Left colon (tissue), 2 donors: ENCODE measurements around the gene WDR93. TPM values are rescaled to one million over a fixed set of nuclear protein-coding genes. Genes with fewer than 3 reads are reported as not detected.

Experiments used
- ATAC-seq: fragments of 200-7000 bp; cut with Tn5 transposase; one replicate; pipeline ENCODE4 v1.9.1; 2020; ENCODE audit warnings: mild to moderate bottlenecking, moderate library complexity
- DNase-seq, 2 donors: peaks; one replicate each; pipeline ENCODE4 v3.0.0-alpha.2; 2020
- intact Hi-C, 2 donors: fragments of 100-400 bp; cut with DNase I in 1 of 2; cut with micrococcal nuclease in 1 of 2; formaldehyde crosslinking; loops; one replicate each; pipeline versions ENCODE4 v1.11.2 to v1.14.0; 2022; cut with DNase I, micrococcal nuclease
- long read RNA-seq: library from polyadenylated mRNA; unstranded; transcript quantifications from one replicate; pipeline ENCODE4 v2.0.0, GENCODE V29; 2021
- total RNA-seq, 2 donors: library from RNA; stranded (reverse); fragmentation: NEBNext Ultra II Directional; extraction: Animal tissue kit (Norgen Biotek cat#: 25700); gene quantifications; one replicate each; pipeline ENCODE4 v1.2.1, GENCODE V29; 2021
- donor health status: DM: no; HTN: no; CAD: no.
- donor health status: DM: yes; HTN: yes; CAD: no.

The WDR93 gene
- not detected for total RNA-seq
- long read RNA-seq: 0 reads

DNA sequence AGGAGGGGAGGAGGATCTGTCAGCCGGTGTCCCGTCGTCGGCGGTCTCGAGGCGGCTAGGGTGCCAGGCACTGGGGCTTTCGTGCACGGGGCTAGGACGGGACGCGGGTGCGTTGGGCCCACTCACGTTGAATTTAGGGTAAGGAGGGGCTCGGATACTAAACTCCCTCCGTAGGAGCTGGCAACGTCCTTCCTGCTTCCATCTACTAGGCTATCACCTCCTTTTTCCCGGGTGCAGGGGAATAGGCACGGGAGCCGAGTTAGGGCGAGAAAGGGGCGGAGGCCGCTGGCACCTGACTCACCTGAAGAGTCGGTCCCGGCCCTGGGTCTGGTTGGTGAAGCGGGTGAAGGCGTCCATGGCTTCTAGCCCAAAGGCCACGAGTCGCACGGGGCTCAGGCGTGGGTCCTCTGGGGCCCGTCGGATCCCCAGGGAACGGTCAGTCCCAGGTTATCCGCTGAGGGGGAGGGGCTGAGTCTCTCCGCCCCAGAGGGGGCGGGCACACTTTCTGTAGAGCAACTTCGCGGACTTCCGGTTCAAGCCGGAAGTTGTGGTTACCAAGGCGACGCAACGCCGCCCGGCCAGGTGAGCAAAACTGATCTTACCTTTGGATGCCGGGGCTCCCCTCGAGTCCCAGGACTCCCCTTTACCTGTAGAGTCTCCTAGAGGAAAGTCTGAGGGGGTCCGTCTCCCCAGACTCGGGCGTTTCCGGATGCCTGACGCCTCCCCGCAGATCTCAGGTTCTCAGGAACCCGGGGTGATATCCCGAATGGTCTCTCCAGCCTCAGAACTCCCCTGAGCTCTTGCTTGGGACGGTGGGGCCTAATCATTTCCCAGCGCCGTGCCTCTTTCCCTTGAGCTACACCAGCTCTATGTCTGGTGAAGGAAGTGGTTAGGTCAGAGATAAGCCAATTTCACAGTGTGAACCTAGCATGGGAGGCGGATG lies at the start of gene WDR93, which contains the start of gene PEX11A:
TSS of gene WDR93 (plus strand) at position 536 of the 943 bp plus-strand sequence. CDS start 10,936 bp downstream, outside the sequence.
TSS of gene PEX11A (minus strand) at position 479 of the 943 bp plus-strand sequence. CDS start at position 357, 122 bp downstream.
- DNase-seq: peak; percentile 93
- peak; percentile 94 for ATAC-seq
- intact Hi-C loops: no loop called here

DNA sequence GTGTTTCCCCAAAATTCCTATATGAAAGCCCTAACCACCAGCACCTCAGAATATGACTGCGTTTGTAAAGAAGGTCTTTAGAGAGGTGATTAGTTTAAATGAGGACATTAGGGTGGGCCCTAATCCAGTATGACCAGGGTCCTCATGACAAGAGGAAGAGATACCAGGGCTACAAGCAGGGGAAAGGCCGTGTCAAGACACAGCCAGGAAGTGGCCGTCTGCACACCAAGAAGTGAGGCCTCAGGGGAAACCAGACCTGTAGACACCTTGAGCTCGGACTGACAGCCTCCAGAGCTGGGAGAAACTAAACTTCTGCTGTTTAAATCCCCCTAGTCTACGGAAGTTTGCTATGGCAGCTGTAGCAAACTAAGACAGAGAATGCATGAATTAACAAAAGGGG lies 49.6 kb upstream of the WDR93 start:
- intact Hi-C loops: loop anchor here in 1 of 2 donors (10.0 kb wide), 1 partner anchor 94 kb away; no protein-coding TSS in a partner anchor
- DNase-seq: no peak
- ATAC-seq: no peak

DNA sequence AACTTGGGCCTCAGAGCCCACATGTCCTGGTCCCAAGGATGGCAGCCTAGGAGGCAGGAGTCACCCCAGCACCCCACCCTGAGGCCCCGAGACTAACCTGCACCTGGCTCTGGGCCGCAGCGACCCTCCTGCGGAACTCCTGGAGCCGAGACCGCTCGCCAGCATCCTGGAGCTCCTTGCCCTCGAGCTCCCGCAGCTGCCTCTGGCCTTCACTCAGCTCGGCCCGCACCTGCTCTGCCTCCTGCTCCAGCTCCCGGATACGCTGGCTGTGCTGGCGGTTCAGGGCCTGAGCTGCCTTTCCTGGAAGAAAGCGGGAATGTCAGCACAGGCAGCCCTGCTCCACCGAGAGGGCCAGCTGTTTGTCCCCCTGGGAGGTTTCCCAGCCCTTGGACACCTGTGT lies 48.5 kb upstream of the WDR93 start:
- intact Hi-C loops: loop anchor here in 1 of 2 donors (10.0 kb wide), 1 partner anchor 93 kb away; no protein-coding TSS in a partner anchor
- DNase-seq (no peak), ATAC-seq (no peak)

DNA sequence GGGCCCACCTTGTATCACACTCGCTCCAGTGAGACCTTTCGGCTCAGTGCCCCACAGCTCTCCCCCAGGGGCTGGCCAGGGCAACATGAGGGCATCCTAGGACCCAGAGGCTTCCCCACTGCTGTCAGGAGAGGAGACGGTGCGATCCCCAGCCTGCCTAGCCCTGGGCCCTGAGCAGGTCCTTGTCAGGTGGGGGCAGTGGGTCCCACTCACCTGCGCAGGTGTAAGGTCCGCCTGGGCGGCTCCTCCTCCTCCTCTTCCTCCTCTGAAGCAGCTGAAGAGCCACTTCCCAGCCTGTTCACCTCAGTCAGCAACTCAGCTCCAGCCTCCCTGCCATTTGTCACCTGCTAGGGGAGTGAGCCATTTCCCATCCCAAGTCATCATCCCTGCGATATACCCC lies 44.9 kb upstream of the WDR93 start:
- ATAC-seq: no peak
- intact Hi-C loops: loop anchor here in 1 of 2 donors (10.0 kb wide), 1 partner anchor 89 kb away; no protein-coding TSS in a partner anchor
- DNase-seq: no peak

DNA sequence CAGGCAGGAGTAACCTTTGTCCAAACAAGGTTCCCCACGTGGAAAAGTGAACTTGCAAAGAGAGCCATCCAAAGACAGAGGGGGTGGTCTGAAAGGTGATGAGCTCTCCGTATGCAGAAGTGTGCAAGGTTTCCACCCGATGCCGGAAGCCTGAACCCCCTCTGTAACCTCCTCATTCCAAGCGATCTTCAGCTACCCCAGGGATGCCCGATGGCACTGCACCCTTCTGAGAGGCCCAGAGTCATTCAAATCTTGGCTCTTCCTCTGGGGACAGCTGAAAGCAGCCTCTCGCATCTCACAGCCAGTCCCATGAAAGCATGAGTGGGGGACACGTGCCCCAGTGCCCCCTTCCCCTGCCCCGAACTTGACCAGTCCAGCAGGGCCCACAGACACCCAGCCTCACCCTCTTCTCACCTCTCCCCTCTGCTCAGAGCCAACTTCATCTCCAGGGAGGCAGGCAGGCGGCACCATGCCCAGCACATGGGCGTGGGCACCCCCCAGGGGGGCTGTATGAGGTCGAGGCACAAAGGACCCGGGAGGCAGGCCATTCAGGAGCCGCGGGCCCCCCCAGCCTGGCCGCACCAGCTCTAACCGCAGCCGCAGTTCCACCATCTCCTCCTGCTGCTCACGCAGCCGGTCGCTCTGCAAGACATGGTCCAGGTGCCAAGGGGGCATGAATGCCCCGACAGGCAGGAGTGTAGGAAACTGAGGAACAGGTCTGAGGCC lies 44.0 kb upstream of the WDR93 start:
- no peak for DNase-seq
- peak; percentile 18 for ATAC-seq
- intact Hi-C loops: loop anchor here in 1 of 2 donors (10.0 kb wide), 1 partner anchor 88 kb away; no protein-coding TSS in a partner anchor

DNA sequence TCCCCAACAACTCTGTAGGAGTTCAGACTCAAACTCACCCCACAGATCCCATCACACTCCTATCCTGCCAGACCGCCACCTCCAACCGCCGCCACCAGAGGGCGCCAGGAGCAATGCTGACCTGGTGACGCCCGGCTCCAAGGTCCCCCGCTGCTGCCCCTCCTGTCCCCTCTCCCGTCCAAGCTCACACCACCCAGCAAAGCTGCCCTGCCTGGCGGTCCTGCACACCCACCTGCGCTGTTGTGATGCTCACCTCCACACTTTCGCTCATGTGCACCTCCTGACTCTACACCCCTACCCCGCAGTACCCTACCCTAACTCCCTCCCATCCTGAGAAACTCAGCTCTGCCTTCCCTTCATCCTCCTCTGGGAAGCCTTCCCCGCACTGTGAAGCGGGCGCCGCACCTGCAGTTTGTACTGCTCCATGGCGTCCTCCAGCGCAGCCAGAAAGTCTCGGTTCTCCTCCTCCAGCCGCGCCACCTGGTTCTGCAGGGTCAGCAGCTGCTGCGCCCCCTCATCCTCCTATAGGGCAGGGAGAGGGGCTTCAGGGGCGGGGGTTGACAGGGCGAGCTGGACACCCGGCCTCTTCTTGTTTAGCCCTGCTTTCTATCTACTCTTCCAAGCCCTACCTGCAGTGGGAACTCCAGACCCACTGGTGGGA lies 43.3 kb upstream of the WDR93 start:
- ATAC-seq: peak; percentile 92
- intact Hi-C loops: loop anchor here in 1 of 2 donors (10.0 kb wide), 1 partner anchor 87 kb away; no protein-coding TSS in a partner anchor
- DNase-seq: peak; percentile 54 to 89

DNA sequence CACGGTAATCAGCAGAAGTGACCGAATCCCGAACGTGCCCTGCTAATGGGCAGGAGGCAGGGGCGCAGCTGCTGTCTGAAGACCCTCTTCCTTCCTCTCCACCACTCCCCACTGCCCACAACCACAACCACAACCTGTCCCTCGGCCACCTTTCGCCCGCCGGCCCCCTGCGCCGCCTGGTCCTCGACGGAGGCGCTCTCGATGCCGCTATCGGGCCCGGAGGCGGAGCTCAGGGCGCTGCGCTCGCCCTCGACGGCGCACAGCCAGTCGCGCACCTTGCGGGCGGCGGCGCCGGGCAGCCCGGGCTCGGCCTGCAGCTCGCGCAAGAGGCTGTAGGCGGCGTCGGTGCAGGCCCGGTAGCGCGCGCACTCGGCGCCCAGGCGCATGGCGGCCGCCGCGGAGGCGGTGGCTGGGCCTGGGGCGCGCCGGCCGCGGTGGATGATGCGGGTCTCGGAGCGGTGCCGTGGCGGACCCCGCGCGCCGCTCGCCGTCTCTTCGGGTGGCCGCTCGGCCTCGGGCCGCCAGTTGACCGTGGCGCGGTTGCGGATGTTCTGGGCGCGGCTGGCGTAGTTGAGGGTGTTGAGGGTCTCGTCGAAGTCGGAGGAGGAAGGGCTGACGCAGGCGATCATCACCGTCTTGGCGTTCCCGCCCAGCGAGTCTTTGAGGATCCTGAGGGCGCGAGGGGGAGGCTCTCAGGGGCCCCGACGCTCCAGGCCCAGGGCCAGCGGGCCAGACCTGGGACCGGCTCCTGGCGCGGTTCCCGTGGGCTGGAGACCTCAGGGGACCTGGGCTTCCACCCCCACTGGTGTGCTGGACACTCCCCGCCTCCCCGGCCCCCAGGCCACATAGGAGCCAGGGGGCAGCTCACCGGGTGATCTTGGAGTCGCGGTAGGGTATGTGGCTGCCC lies 42.3 kb upstream of the WDR93 start:
- ATAC-seq (no peak), DNase-seq (no peak)
- intact Hi-C loops: loop anchor here in 1 of 2 donors (10.0 kb wide), 1 partner anchor 86 kb away; no protein-coding TSS in a partner anchor

DNA sequence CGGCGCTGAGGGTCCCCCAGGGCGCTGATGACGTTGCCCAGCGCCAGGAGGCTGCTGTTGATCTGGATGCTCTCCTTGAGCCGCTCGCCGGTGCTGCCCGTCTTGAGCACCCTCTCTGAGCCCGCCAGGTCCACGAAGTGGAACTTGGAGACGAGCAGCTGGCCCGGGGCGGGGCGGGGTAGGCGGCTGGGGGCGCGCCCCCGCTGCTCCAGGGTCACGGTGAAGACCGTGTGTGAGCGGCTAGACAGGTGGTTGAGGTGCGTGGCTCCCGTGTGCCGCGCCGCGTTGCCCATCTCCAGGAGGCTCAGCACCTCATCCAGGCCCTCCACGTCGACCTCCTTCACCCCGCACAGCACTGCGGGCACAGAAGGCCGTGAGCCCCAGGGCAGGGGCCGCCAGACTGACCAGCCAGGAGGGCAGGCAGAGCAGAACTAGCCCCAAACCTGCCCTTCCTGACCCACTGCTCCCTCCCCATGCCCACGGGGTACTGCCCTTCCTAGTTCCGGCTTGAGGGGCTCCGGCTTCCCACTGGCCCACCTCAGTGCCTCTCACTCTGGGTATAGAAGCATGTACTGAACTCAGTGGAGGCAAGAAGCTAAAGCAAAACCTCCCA lies 41.5 kb upstream of the WDR93 start:
- intact Hi-C loops: loop anchor here in 1 of 2 donors (10.0 kb wide), 1 partner anchor 86 kb away; no protein-coding TSS in a partner anchor
- no peak for ATAC-seq
- DNase-seq: no peak

DNA sequence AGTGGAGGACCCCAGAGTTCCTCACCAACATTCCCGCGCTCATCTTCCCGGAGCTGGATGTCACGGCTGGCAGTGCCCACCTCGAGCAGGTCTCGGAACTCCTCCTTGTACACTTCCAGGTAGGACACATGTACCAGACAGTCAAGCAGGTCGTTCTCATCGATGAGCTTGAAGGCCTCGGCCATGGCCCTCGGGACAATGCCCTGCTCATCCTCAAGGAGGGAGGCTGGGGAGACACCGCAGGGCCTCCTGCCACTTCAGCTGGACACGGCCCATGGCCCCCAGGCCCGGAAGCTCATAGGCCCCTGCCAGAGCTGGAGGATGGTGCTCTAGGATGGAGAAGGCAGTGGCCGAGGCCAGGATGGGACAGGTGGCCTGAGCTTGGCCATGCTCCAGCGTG lies 40.9 kb upstream of the WDR93 start:
- no peak for ATAC-seq
- intact Hi-C loops: loop anchor here in 1 of 2 donors (10.0 kb wide), 1 partner anchor 85 kb away; no protein-coding TSS in a partner anchor
- no peak for DNase-seq

DNA sequence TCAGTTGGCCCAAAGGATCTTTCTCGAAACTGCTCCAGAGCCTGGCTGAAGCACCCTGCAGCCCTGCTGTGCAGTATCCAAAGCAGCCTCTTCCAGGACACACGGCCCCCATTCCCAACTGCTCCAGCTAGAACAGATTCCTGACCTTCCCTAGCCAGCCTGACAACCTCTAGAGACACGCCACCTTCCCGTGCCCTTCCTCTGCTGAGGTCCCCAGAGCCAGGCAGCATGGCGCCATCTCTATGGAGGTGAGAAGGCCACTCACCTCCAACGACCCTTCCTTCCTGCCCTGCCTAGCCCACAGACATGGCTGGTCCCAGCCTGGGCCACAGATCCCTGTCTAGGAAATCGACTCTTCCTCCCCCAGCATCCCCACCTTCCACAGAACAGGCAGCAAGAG lies 38.5 kb upstream of the WDR93 start:
- no peak for DNase-seq
- no peak for ATAC-seq
- intact Hi-C loops: no loop called here

DNA sequence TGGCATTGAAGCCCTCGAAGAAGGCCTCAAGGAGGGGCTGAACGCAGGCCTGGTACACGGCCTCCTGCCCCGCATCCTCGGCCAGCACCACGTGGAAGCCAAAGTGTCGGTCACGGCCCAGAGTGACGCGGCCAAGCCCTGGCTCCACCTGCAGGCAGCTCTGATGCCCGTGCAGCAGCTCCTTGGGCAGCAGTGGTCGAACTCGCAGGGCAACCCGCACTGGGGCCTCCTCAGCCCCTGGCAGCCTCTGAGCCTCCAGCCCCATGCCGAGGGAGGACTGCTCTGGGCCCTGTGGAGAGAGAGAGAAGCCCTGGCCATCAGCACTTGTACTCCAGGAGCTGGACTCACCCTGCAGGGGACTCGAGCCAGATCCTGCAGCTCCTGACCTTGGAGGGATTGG lies 37.9 kb upstream of the WDR93 start:
- intact Hi-C loops: no loop called here

DNA sequence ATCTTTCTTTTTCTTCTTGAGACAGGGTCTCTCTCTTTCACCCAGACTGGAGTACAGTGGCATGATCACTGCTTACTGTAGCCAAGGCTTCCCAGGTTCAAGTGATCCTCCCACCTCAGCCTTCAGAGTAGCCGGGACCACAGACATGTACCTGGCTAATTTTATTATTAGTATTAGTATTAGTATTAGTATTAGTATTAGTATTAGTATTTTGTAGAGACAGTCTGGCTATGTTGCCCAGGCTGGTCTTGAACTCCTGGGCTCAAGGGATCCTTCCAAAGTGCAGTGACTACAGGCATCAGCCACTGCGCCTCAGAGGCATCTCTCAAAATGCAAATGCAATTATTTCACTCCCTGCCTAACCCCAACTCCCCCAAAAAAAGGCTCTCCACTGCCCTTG lies 37.0 kb upstream of the WDR93 start:
- DNase-seq: no peak
- intact Hi-C loops: no loop called here
- ATAC-seq: no peak

More for the DNA sequence above, 37.9 kb upstream of the WDR93 start:
- ATAC-seq (no peak), DNase-seq (no peak)

DNA sequence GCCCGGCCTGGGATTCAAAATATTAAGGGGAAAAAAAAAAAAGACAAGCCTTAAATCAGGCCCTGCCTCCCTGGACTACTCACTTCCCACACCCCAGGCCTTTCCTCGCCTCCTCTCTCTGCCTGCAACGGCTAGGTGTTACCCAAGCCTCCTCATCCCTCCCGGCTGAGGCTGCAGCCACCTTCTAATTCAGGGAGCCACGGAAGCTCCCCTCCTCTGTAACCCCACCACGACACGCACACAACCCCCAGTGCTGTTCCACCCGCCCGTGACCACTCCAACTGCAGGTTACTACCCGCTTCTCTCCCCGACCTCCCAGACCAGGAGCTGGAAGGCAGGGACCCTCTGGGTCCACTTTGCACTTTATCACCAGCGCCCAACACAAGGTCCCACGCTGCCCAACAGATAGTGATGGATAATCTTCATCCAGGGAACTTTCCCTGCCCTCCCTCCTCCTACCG lies 36.3 kb upstream of the WDR93 start:
- no peak for DNase-seq
- no peak for ATAC-seq
- intact Hi-C loops: no loop called here

DNA sequence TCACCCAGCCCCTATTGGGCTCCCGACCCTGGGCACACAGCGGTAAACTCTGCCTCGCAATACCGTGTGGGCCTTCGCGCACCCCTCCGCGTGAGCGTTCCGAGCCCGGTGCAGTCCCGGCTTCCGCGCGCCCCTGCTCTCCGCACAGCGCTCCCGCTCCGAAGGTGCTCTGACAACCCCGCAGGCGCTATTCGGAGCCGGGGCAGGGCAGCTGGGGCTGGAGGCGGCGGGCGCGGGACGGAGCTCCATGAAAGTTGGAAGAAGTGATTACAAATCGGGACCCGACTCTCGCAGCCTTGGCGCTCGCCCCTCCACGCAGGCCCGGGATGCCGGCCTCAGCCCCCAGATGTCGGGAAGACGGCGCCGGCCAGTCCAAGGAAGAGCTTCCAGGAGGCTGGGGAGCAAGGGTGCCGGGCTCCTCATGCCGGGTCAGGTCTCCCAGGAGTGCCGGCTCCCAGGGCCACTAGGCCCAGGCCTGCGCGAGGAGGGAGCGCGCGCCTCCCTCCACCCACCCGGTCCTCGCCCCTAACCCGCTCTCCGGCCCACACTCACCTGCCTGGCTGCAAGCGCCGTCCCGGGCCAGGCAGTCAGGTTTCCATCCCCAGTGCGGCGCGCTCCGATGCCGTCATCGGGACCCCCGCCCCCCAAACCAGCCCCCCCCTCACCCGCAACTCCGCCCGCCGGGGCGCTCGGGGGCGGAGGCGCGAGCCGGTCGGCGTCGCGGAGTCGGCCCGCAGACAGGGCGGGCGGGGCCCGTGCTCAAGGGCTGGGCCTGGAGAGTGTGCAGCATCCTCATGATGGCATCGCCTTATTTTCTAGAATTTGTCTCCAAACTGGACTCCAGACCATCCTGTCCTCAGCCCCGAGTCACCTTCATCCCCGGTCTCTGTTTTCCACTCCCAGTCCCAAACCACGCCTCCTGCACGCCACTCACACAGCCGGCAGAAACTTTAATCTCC lies 35.5 kb upstream of the WDR93 start, which contains the start of gene KIF7:
TSS of gene KIF7 (minus strand) at position 621 of the 959 bp plus-strand sequence. CDS start 2,537 bp downstream, outside the sequence.
- intact Hi-C loops: no loop called here
- ATAC-seq (peak; percentile 76), DNase-seq (peak in 1 of 2 donors; percentile 27)

DNA sequence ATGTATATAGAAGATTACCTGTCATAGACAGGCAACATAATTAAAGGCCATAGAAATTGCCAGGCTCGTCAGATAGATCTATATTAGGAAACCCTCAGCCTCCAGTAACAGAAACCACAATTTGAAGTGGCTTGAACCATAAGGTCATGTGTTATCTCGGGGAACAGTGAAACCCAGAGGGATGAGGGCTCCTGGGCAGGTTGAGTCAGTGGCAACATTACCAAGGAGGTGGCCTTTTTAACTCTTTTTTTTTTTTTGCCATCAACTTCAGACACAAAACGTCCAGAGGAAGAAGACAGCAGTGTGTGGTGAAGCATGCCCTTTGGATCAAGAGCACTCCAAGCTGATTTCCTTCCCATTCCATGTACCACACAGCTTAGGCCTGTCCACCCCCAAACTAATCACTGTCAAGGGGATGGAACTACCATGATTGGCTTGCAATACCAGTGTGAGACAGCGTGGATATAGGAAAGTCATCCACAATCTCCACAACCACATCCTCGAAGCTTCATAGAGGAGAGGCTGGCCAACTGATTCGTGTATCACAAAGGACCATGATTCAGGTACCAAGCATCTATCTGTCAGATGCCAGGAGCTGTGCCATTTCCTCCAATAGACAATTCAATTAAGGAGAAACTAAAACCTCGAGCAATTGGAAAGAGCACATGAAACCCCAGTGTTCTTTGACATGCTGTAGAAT lies 34.3 kb upstream of the WDR93 start:
- DNase-seq (no peak), ATAC-seq (no peak)
- intact Hi-C loops: no loop called here
